Astrocyte (in vitro differentiated cells and primary cell): Measurements from ENCODE around the gene TNK1.

ENCODE experiments used
- CTCF ChIP-seq: IDR thresholded peaks from 2 replicates; pipeline ENCODE4 v1.5.1; 2011; ENCODE audit warnings: low read depth, mild to moderate bottlenecking, inconsistent platforms, low read length, moderate library complexity; ENCODE audit not compliant: insufficient read depth
- EZH2 ChIP-seq: IDR thresholded peaks from 2 replicates; pipeline ENCODE4 v1.6.1; 2012; ENCODE audit warnings: mild to moderate bottlenecking, low read length, inconsistent platforms; ENCODE audit not compliant: insufficient read depth

GRCh38 chr17:7437369-7437863, 56.5 kb downstream of the TNK1 start:
- TF ChIP-seq CTCF (no peak), EZH2 (no peak)
